Loucy (cell line): Measurements from ENCODE around the gene KLRC1.
"Not testable (repeated sequence)": the region's sequence is repeated elsewhere in the genome, so short reads cannot be mapped to it uniquely, and the experiment has no call there.

ENCODE experiments used
- H2AFZ ChIP-seq: fragments of 200-600 bp; sonication (generic); 2 replicates; pipeline ENCODE4 v1.6.0; 2016; ENCODE audit warnings: antibody characterized with exemption, mild to moderate bottlenecking, low read length, moderate library complexity
- H3F3A ChIP-seq: fragments of 200-600 bp; 2 replicates; pipeline ENCODE4 v1.6.0; 2016; ENCODE audit warnings: antibody characterized with exemption, low read depth, mild to moderate bottlenecking
- H3K27me3 ChIP-seq: fragments of 200-600 bp; sonication (generic); 2 replicates; pipeline ENCODE4 v1.6.1; 2014; ENCODE audit warnings: low read length, mild to moderate bottlenecking; ENCODE audit not compliant: insufficient read depth, poor library complexity, severe bottlenecking
- H3K36me3 ChIP-seq: fragments of 200-600 bp; sonication (generic); 2 replicates; pipeline ENCODE4 v1.6.1; 2016; ENCODE audit warnings: low read length; ENCODE audit not compliant: insufficient read depth
- H3K4me1 ChIP-seq: fragments of 200-600 bp; sonication (generic); 2 replicates; pipeline ENCODE4 v1.5.1; 2014; ENCODE audit warnings: low read length, mild to moderate bottlenecking; ENCODE audit not compliant: insufficient read depth, poor library complexity, severe bottlenecking
- H3K4me2 ChIP-seq: fragments of 200-600 bp; sonication (generic); 2 replicates; pipeline ENCODE4 v1.6.0; 2014; ENCODE audit warnings: antibody characterized with exemption, low read length, low read depth, mild to moderate bottlenecking; ENCODE audit not compliant: poor library complexity, severe bottlenecking
- H3K4me3 ChIP-seq: fragments of 200-600 bp; sonication (generic); 2 replicates; pipeline ENCODE4 v1.5.1; 2014; ENCODE audit warnings: low read length, mild to moderate bottlenecking, mixed read lengths; ENCODE audit not compliant: poor library complexity, severe bottlenecking
- H3K79me2 ChIP-seq: fragments of 200-600 bp; sonication (generic); 2 replicates; pipeline ENCODE4 v1.6.1; 2014; ENCODE audit warnings: low read length; ENCODE audit not compliant: insufficient read depth
- H3K9ac ChIP-seq: fragments of 200-600 bp; sonication (generic); 2 replicates; pipeline ENCODE4 v1.6.0; 2014; ENCODE audit warnings: mild to moderate bottlenecking, low read depth, low read length, moderate library complexity; ENCODE audit not compliant: poor library complexity, severe bottlenecking
- H3K9me2 ChIP-seq: fragments of 200-600 bp; sonication (generic); replicated peaks from 2 replicates; pipeline ENCODE4 v1.6.1; 2016; ENCODE audit warnings: low read depth, low read length, mixed read lengths
- H3K9me3 ChIP-seq: fragments of 200-600 bp; sonication (generic); 2 replicates; pipeline ENCODE4 v1.6.1; 2014; ENCODE audit warnings: mild to moderate bottlenecking, antibody characterized with exemption, low read length, low read depth; ENCODE audit not compliant: insufficient read depth
- H4K20me1 ChIP-seq: fragments of 200-600 bp; sonication (generic); 2 replicates; pipeline ENCODE4 v1.6.0; 2014; ENCODE audit warnings: antibody characterized with exemption, low read length, mild to moderate bottlenecking; ENCODE audit not compliant: insufficient read depth, poor library complexity, severe bottlenecking
- CTCF ChIP-seq: fragments of 200-600 bp; sonication (generic); conservative IDR thresholded peaks from 2 replicates; pipeline ENCODE4 v1.5.1; 2014; ENCODE audit warnings: mild to moderate bottlenecking, antibody characterized with exemption, low read length
- EZH2phosphoT487 ChIP-seq: fragments of 200-600 bp; IDR thresholded peaks from 2 replicates; pipeline ENCODE4 v1.6.1; 2018; ENCODE audit warnings: antibody characterized with exemption, mild to moderate bottlenecking, moderate library complexity, borderline replicate concordance

KLRC1 gene

GRCh38 chr12:10497602-10498001 lies 44.4 kb upstream of the KLRC1 start:
- Histone ChIP-seq H3K4me1 (no peaks in the 10 kb centered on the region), H2AFZ (no peak overlapping the region), H3K9me3 (no peaks in the 10 kb centered on the region), H3K9me2 (no peaks in the 10 kb centered on the region), H3K4me3 (no peak overlapping the region), H3K4me2 (no peak overlapping the region), H3K27me3 (no peaks in the 10 kb centered on the region), H3F3A (no peaks in the 10 kb centered on the region), H3K9ac (no peak overlapping the region), H4K20me1 (no peaks in the 10 kb centered on the region), H3K79me2 (no peaks in the 10 kb centered on the region), H3K36me3 (no peaks in the 10 kb centered on the region)
- TF ChIP-seq CTCF (no peak), EZH2phosphoT487 (no peak)

- H3K9me2 ChIP-seq, result no peaks in the 10 kb centered on the region
- H3K9me3 ChIP-seq, result no peaks in the 10 kb centered on the region
Observed at GRCh38 chr12:10491766-10492165, 38.6 kb upstream of the KLRC1 start.

GRCh38 chr12:10487328-10487727 lies 34.2 kb upstream of the KLRC1 start:
- H3K4me3 ChIP-seq, H3K79me2 ChIP-seq, H3K9me3 ChIP-seq, H3K4me1 ChIP-seq, H2AFZ ChIP-seq, H3K36me3 ChIP-seq, H3K27me3 ChIP-seq, H3K4me2 ChIP-seq, H4K20me1 ChIP-seq, H3F3A ChIP-seq, H3K9ac ChIP-seq, H3K9me2 ChIP-seq: not testable (repeated sequence)

More at GRCh38 chr12:10491766-10492165, 38.6 kb upstream of the KLRC1 start:
- H3F3A ChIP-seq, result no peaks in the 10 kb centered on the region
- no peak overlapping the region for H2AFZ ChIP-seq
- TF ChIP-seq CTCF, result no peak
- TF ChIP-seq EZH2phosphoT487, result no peak
- no peak overlapping the region for H3K4me2 ChIP-seq
- H4K20me1 ChIP-seq, result no peaks in the 10 kb centered on the region
- H3K4me3 ChIP-seq, result no peak overlapping the region
- H3K9ac ChIP-seq, result no peak overlapping the region
- no peaks in the 10 kb centered on the region for H3K79me2 ChIP-seq
- no peaks in the 10 kb centered on the region for H3K36me3 ChIP-seq
- no peaks in the 10 kb centered on the region for H3K27me3 ChIP-seq
- no peaks in the 10 kb centered on the region for H3K4me1 ChIP-seq

DNA sequence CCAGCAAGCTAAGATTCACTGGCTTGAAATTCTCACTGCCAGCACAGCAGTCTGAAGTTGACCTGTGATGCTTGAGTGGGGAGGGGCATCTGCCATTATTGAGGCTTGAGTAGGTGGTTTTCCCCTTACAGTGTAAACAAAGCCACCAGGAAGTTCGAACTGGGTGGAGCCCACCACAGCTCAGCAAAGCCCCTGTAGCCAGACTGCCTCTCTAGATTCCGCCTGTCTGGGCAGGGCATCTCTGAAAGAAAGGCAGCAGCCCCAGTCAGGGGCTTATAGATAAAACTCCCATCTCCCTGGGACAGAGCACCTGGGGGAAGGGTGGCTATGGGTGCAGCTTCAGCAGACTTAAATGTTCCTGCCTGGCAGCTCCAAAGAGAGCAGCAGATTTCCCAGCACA lies 28.7 kb upstream of the KLRC1 start:
- not testable (repeated sequence) for H3K79me2 ChIP-seq, H3K9me2 ChIP-seq, H3K4me3 ChIP-seq, H3F3A ChIP-seq, H4K20me1 ChIP-seq, H3K36me3 ChIP-seq, H2AFZ ChIP-seq, H3K27me3 ChIP-seq, H3K4me2 ChIP-seq, H3K9ac ChIP-seq, H3K4me1 ChIP-seq, H3K9me3 ChIP-seq

GRCh38 chr12:10472808-10473207 lies 19.6 kb upstream of the KLRC1 start:
- H3K36me3 ChIP-seq, H3K9ac ChIP-seq, H3K9me3 ChIP-seq, H3K9me2 ChIP-seq, H2AFZ ChIP-seq, H3K4me3 ChIP-seq, H3K79me2 ChIP-seq, H3K27me3 ChIP-seq, H3K4me1 ChIP-seq, H4K20me1 ChIP-seq, H3K4me2 ChIP-seq, H3F3A ChIP-seq: not testable (repeated sequence)
